K562 (cell line): Measurements from ENCODE around the gene EGFL7. TPM values are rescaled to one million over a fixed set of nuclear protein-coding genes. Genes with fewer than 3 reads are reported as not detected.
A peak's percentile ranks its signal among the peaks of the same experiment; 100 is the strongest.

Experiments
- COPS2 ChIP-seq: fragments of 450-650 bp; conservative IDR thresholded peaks from 2 replicates; pipeline ENCODE4 v1.6.1; 2016; ENCODE audit warnings: mild to moderate bottlenecking, moderate library complexity
- KDM1A ChIP-seq, 2 experiments: fragments of 450-650 bp; IDR thresholded peaks; 2 replicates each; pipeline ENCODE4 v1.6.1; 2016; ENCODE audit warnings: mild to moderate bottlenecking in 2 of 2
- L3MBTL2 ChIP-seq: fragments of 450-650 bp; IDR thresholded peaks from 2 replicates; pipeline ENCODE4 v1.6.1; 2016; ENCODE audit warnings: mild to moderate bottlenecking, moderate library complexity
- MECOM ChIP-seq: fragments of 250-450 bp; sonication (Bioruptor Pico); IDR thresholded peaks from 2 replicates; pipeline ENCODE4 v1.8.0; 2022; ENCODE audit warnings: inconsistent platforms
- MTF1 ChIP-seq: fragments of 250-450 bp; sonication (Bioruptor Pico); IDR thresholded peaks from 2 replicates; pipeline ENCODE4 v1.9.0; 2021; ENCODE audit warnings: moderate library complexity, mild to moderate bottlenecking, inconsistent platforms, borderline replicate concordance
- NCOA1 ChIP-seq: fragments of 450-650 bp; IDR thresholded peaks from 2 replicates; pipeline ENCODE4 v1.6.1; 2016; ENCODE audit warnings: low read depth
- PHF20 ChIP-seq: fragments of 450-650 bp; IDR thresholded peaks from 2 replicates; pipeline ENCODE4 v1.6.1; 2018; ENCODE audit not compliant: partially characterized antibody
- POLR3G ChIP-seq: IDR thresholded peaks from 2 replicates; pipeline ENCODE4 v1.6.1; 2011; ENCODE audit not compliant: insufficient read length, insufficient replicate concordance; ENCODE audit errors: extremely low read depth
- PPARD ChIP-seq: fragments of 250-450 bp; sonication (Bioruptor Pico); IDR thresholded peaks from 2 replicates; pipeline ENCODE4 v1.8.0; 2022; ENCODE audit warnings: inconsistent platforms, mild to moderate bottlenecking, moderate library complexity
- PRPF4 ChIP-seq: fragments of 200-400 bp; formaldehyde crosslinking; IDR thresholded peaks from one replicate; pipeline ENCODE4 v1.6.1; 2017; ENCODE audit warnings: low read length, low read depth, mild to moderate bottlenecking; ENCODE audit not compliant: insufficient read depth, poor library complexity, severe bottlenecking
- SUPT5H ChIP-seq: fragments of 450-650 bp; IDR thresholded peaks from 2 replicates; pipeline ENCODE4 v1.6.1; 2016
- ZNF3 ChIP-seq: fragments of 250-450 bp; sonication (Bioruptor Pico); IDR thresholded peaks from 2 replicates; pipeline ENCODE4 v1.5.0; 2021; ENCODE audit warnings: mild to moderate bottlenecking, moderate library complexity
- ZNF41 ChIP-seq: fragments of 250-450 bp; sonication (Bioruptor Pico); conservative IDR thresholded peaks from 2 replicates; pipeline ENCODE4 v1.4.0; 2020; ENCODE audit warnings: mild to moderate bottlenecking
- ZNF764 ChIP-seq: fragments of 250-450 bp; sonication (Bioruptor Pico); IDR thresholded peaks from 2 replicates; pipeline ENCODE4 v1.4.0; 2020; ENCODE audit warnings: low read depth, mild to moderate bottlenecking, moderate library complexity
- polyA plus RNA-seq, 8 experiments: library from polyadenylated mRNA; depleted of rRNA in 4 of 8; stranded (reverse) in 5 of 8; unstranded in 3 of 8; fragments of >200 nt; fragmentation: Nextera tagmentation in 2 of 8; fragmentation: Illumina TruSeq in 1 of 8; extraction: Ambion mirVana in 2 of 8; extraction: Trizol in 1 of 8; gene quantifications; 2 replicates each; pipeline versions ENCODE4 v1.2.1 to v1.2.3, GENCODE V29; 2011 to 2014; ENCODE audit warnings: inconsistent platforms in 1 of 8, missing spikeins in 1 of 8
- total RNA-seq, 7 experiments: library from RNA; depleted of rRNA in 6 of 7; stranded (reverse); fragments of >200 nt in 6 of 7; fragmentation: Illumina TruSeq in 2 of 7; extraction: Trizol in 2 of 7; gene quantifications; 2 replicates each; pipeline versions ENCODE4 v1.2.1 to v1.2.3, GENCODE V29; 2011 to 2021; ENCODE audit warnings: low replicate concordance in 1 of 7
- TF ChIP-seq, protein P1 (sequence below): sonication (generic); formaldehyde crosslinking; IDR thresholded peaks from 2 replicates; pipeline ENCODE4 v1.8.0; 2022; ENCODE audit warnings: missing genetic modification reagents, mild to moderate bottlenecking, moderate library complexity, borderline replicate concordance
- TF ChIP-seq, protein P2 (sequence below): fragments of 450-650 bp; IDR thresholded peaks from 2 replicates; pipeline ENCODE4 v1.6.1; 2017; ENCODE audit warnings: antibody characterized with exemption, mild to moderate bottlenecking
- TF ChIP-seq, protein P3 (sequence below): fragments of 450-650 bp; formaldehyde crosslinking; IDR thresholded peaks from 2 replicates; pipeline ENCODE4 v1.4.0; 2020; ENCODE audit warnings: mild to moderate bottlenecking, mixed read lengths
- TF ChIP-seq, protein P4 (sequence below), 2 experiments: IDR thresholded peaks; 2 replicates each; pipeline ENCODE4 v1.6.1; 2012; ENCODE audit warnings: improper control_type of control experiment in 2 of 2, low read depth in 2 of 2, low read length in 2 of 2, borderline replicate concordance in 1 of 2

Gene EGFL7
- total and polyA plus RNA-seq, 9 of the 15 experiments (the other 6 are each of a cell fraction or from before 2014, with no cell fraction given): 1.5 to 286 (median 55.5) TPM

DNA sequence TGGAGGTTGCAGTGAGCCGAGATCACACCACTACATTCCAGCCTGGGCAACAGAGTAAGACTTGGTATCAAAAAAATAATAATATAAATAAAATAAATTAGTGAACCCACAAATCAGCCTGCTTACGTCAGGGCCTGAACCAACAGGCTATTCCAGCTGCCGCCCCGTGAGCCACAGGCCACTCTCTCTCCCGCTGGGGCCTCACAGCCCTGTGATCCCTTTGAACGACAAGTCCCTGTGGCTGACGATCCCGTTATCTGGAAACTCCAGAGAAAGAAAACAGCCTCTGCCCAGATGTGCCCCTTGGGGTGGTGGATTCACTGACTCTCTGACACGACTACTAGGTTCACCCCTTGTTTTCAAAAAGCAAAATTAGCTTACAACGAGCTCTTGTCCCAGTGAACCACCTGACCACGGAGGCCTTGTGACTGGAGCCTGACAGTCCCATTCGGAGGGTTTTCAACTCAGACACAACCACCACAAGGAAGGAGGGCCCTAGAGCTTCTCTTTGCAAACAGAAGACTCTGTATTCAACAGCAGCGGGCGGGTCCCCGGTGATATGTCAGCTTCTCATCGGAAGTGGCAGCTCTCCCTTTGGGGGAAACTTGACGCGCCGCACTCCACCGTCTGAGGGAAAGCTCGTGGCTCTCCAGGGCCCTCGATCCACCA is 45.3 kb downstream of the EGFL7 start (continued):
- TF ChIP-seq MECOM (CRISPR knock-in tag) (no peak), PHF20 (no peak), KDM1A (IDR thresholded peaks at IDR 0.05) (no peak), COPS2 (no peak), ZNF3 (no peak), ZNF41 (CRISPR knock-in tag) (no peak), L3MBTL2 (peak; percentile 18; the same call in 1 of the 2 replicates), SUPT5H (no peak), PPARD (CRISPR knock-in tag) (no peak), PRPF4 (no peak), POLR3G (no peak), MTF1 (CRISPR knock-in tag) (no peak), NCOA1 (no peak), ZNF764 (CRISPR knock-in tag) (no peak)
- TF ChIP-seq, protein P1, sequence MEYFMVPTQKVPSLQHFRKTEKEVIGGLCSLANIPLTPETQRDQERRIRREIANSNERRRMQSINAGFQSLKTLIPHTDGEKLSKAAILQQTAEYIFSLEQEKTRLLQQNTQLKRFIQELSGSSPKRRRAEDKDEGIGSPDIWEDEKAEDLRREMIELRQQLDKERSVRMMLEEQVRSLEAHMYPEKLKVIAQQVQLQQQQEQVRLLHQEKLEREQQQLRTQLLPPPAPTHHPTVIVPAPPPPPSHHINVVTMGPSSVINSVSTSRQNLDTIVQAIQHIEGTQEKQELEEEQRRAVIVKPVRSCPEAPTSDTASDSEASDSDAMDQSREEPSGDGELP: no peak
- TF ChIP-seq, protein P2, sequence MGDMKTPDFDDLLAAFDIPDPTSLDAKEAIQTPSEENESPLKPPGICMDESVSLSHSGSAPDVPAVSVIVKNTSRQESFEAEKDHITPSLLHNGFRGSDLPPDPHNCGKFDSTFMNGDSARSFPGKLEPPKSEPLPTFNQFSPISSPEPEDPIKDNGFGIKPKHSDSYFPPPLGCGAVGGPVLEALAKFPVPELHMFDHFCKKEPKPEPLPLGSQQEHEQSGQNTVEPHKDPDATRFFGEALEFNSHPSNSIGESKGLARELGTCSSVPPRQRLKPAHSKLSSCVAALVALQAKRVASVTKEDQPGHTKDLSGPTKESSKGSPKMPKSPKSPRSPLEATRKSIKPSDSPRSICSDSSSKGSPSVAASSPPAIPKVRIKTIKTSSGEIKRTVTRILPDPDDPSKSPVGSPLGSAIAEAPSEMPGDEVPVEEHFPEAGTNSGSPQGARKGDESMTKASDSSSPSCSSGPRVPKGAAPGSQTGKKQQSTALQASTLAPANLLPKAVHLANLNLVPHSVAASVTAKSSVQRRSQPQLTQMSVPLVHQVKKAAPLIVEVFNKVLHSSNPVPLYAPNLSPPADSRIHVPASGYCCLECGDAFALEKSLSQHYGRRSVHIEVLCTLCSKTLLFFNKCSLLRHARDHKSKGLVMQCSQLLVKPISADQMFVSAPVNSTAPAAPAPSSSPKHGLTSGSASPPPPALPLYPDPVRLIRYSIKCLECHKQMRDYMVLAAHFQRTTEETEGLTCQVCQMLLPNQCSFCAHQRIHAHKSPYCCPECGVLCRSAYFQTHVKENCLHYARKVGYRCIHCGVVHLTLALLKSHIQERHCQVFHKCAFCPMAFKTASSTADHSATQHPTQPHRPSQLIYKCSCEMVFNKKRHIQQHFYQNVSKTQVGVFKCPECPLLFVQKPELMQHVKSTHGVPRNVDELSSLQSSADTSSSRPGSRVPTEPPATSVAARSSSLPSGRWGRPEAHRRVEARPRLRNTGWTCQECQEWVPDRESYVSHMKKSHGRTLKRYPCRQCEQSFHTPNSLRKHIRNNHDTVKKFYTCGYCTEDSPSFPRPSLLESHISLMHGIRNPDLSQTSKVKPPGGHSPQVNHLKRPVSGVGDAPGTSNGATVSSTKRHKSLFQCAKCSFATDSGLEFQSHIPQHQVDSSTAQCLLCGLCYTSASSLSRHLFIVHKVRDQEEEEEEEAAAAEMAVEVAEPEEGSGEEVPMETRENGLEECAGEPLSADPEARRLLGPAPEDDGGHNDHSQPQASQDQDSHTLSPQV: peak; percentile 31; the same call in 1 of the 2 replicates
- TF ChIP-seq, protein P3, sequence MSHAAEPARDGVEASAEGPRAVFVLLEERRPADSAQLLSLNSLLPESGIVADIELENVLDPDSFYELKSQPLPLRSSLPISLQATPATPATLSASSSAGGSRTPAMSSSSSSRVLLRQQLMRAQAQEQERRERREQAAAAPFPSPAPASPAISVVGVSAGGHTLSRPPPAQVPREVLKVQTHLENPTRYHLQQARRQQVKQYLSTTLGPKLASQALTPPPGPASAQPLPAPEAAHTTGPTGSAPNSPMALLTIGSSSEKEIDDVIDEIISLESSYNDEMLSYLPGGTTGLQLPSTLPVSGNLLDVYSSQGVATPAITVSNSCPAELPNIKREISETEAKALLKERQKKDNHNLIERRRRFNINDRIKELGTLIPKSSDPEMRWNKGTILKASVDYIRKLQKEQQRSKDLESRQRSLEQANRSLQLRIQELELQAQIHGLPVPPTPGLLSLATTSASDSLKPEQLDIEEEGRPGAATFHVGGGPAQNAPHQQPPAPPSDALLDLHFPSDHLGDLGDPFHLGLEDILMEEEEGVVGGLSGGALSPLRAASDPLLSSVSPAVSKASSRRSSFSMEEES (CRISPR knock-in tag): no peak
- TF ChIP-seq, protein P4, sequence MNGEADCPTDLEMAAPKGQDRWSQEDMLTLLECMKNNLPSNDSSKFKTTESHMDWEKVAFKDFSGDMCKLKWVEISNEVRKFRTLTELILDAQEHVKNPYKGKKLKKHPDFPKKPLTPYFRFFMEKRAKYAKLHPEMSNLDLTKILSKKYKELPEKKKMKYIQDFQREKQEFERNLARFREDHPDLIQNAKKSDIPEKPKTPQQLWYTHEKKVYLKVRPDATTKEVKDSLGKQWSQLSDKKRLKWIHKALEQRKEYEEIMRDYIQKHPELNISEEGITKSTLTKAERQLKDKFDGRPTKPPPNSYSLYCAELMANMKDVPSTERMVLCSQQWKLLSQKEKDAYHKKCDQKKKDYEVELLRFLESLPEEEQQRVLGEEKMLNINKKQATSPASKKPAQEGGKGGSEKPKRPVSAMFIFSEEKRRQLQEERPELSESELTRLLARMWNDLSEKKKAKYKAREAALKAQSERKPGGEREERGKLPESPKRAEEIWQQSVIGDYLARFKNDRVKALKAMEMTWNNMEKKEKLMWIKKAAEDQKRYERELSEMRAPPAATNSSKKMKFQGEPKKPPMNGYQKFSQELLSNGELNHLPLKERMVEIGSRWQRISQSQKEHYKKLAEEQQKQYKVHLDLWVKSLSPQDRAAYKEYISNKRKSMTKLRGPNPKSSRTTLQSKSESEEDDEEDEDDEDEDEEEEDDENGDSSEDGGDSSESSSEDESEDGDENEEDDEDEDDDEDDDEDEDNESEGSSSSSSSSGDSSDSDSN (IDR thresholded peaks at IDR 0.05; ENCODE audit: borderline replicate concordance in 1 of 2, low read depth in 2 of 2, low read length in 2 of 2): no peak
